GM12873 (cell line): ENCODE results near the gene HOXC13.

Experiments used
- CTCF ChIP-seq: IDR thresholded peaks from 2 replicates; pipeline ENCODE4 v1.5.1; 2012; ENCODE audit warnings: low read depth, mild to moderate bottlenecking, moderate library complexity, low read length, control low read depth; ENCODE audit not compliant: insufficient read depth; ENCODE audit errors: missing control alignments

Gene HOXC13

GRCh38 chr12:53941750-53942149 lies 3.1 kb downstream of the HOXC13 start:
- TF ChIP-seq CTCF, result no peak

GRCh38 chr12:53942467-53942997 lies 3.9 kb downstream of the HOXC13 start:
- TF ChIP-seq CTCF, result no peak

- TF ChIP-seq CTCF, result no peak
Observed at GRCh38 chr12:53944209-53944608, 5.6 kb downstream of the HOXC13 start.

GRCh38 chr12:53944907-53945847 lies 6.5 kb downstream of the HOXC13 start:
- no peak for TF ChIP-seq CTCF

GRCh38 chr12:53947743-53948142 lies 9.1 kb downstream of the HOXC13 start:
- TF ChIP-seq CTCF, result no peak

GRCh38 chr12:53948650-53949593 lies 10.3 kb downstream of the HOXC13 start:
- no peak for TF ChIP-seq CTCF
